EH (cell line): Measurements from ENCODE around the gene CADM1.
A peak's percentile ranks its signal among the peaks of the same experiment; 100 is the strongest.

Experiments
- DNase-seq: peaks from one replicate; pipeline ENCODE4 v3.0.0-alpha.2; 2015; ENCODE audit warnings: low read depth

CADM1 gene

DNA sequence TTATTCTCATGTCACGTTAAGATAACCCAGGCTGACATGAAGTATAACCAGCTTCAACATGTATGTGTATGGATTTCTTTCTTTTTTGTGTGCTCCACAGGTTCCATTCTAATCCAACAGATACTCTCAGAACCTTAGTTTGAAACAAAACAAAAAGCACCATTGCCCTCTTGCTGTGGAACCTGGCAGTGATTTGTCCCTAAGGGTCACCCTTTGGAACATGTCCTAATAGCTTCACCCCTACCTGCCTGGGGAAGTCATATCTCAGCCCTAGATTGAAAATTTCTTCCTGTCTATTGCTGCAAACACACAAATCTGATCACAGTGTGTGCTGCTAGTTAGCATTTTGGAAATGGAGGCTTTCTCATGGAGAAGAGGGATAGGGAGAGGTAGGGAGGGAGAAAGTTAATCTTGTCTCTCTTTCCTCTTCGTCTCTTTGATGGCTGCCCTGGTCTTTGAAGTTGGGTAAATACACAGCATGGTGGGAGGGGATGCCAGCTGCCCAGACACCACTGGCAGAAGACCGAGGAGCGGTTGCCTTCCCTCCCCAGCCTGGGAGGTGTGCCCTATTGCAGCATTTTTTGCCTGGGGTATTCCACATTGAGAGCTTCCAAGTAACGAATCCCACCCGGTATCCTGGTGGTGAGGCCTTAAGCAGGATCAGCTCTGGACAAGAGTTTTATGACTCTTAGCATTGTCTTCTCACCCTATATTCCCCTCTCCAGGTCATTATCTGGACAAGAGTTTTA, 11.6 kb upstream of the CADM1 start:
- no peak for DNase-seq

DNA sequence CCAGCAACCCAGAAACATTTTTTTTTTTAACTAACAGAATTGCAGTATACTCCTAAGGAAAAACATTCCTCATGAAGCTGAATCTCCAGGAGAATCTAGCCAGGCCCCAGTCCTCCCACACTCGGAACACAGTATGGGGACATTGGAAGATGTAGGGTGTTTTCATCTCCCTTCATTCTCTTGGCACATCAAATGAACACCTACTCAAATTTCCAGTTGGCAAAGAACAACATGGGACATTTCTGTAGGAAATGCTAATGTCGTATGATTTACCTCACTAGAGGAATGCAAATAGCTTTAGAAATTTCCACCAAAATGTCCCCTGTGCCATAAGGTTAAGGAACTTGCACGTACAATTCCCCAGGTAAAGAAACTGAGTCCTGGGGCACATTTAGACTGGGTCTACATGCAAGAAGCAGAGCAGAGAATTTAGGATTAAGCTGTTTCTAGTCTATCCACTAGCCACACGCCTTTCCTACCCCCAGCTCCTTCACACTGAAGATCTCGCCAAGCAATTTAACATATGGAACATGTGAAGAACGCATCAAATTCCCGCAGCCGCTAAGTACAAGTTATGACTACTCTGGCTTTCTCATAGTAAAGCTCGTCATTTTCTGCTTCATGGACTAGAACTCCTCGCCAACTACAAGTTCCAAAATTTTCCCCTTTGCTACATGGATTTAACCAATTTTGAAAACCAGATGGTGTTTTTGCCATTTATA, 2.9 kb upstream of the CADM1 start:
- no peak for DNase-seq

GRCh38 chr11:115505175-115505574, 960 bp upstream of the CADM1 start:
- DNase-seq, result no peak

DNA sequence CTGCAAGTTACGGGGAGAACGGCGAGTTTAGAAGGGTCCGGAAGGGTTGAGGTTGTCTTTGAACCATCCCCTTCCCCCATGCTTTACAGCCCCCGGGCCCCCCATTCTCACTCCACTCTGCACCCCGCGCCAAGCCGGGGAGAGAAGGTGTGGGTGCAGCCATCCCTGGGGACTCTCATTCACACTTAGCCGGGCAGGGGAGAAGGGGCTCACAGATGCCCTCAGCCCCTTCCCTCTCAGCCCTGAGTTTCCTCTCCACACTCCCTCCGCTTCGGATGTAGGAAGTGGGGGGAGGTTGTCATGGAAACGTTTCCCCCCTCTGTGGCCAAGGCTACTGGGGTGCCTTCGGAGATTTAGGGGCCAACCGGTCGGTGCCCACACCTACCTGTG, 334 bp downstream of the CADM1 start:
- DNase-seq, result no peak

- peak; percentile 73 for DNase-seq
Measured at GRCh38 chr11:115503083-115503885, 931 bp downstream of the CADM1 start.

DNA sequence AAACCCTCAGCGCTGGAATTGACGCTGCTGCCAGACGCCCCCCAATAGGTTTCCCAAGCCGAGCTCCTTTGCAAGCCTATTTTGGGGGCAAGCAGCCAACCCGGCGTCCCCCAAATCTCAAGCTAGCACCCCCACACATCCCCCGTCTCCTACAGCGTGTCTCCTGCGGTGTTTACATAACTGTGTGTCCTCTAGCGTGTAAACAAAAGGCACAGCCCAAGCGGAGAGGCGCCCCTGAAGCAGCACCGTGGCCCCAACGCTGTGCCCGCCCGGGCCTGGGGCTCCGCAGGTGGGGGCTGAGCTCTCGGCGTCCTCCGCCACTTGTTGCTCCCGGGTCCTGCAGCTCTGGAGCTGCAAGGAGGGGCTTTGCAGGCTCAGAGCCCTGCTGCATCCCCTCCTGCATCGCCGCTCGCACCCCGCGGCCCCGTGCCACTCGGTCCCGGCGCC, 1.6 kb downstream of the CADM1 start:
- no peak for DNase-seq

- DNase-seq, result peak; percentile 2
Measured at GRCh38 chr11:115501893-115502589, 2.2 kb downstream of the CADM1 start.

- DNase-seq, result no peak
Measured at GRCh38 chr11:115501502-115501892, 2.7 kb downstream of the CADM1 start.

DNA sequence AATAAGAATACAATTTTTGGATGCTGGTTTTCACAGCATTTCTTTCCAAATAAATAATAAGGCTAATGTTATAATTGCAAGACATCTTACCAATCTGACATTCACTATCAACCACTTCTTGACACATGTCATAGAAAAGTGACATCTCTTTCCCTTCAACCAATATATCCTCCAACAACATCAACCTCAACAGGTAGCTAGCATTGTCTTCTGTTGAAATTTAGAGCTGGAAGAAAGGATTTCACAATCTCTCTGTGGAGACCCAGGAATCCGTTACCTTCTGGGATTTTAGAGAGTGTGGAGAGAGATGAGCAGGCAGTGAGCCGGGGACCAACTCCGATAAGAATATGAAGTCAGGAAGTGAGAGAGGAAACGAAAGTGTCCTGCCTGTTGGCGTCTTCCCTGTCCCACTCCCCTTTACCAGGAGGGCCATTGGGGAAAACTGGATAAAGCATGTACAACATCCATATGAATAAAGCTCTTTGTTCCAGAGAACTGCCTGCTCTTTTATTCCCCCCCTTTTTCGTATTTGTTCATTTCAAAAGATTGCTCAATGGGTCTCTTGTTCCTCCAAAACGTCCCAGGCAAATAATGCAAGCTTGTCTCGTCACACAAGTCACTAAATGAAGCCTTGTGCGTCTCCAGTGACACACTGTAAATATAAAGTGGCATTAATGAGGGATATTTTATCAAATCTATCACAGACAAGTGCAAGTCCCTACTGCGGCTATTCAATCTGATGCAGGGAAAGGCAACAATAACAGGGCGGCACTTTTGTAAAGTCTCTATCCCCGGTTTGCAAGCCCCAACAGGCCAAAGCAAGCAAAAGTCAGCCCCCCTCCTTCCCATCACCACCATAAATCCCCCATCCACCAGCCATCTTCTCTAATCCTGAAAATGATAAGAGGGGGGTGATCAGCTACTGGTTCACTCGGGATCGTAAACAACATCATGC, 3.4 kb downstream of the CADM1 start:
- DNase-seq, result no peak

DNA sequence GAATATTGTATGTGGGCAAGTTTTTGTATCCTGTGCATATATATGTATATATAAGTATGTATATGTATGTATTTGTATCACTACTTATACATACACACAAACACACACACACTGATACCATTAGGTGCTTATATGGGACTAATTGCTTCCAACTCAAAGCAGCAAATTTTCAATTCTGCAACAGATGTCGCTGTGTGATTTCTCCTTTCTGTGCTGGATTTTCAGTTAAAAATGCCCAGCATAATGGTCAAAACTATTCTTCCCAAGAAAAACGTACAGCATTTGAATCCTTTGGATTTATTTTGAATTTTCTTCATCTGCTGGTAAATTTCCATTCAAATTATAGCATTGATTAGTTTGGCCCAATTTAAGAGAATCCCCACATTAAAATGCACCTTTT, 4.3 kb downstream of the CADM1 start:
- DNase-seq, result no peak

DNA sequence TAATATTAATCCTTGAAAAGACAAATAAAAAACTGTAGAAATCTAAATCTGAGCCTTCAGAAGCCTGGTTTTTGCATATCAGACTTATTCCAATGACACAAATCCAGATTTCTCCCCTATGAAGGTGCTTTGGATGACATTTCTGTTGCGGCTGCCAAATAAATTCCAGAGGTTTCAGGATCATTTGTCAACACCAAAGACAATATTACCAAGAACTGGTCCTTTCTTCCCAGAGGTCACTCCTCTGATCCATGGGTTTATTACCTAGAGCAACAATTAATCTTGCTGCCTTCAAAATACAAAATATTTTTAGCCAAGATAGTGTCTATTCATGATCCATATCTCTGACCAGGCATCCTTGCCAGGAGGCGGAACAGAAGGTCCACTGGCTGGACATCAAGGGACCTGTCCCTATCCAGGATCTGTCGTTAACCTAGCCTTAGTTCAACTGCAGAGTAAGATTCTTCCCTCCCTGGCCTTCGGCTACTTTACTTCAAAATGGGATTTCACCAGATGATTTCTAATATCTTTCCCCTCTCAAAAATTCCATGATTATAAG, 4.9 kb downstream of the CADM1 start:
- DNase-seq, result no peak

DNA sequence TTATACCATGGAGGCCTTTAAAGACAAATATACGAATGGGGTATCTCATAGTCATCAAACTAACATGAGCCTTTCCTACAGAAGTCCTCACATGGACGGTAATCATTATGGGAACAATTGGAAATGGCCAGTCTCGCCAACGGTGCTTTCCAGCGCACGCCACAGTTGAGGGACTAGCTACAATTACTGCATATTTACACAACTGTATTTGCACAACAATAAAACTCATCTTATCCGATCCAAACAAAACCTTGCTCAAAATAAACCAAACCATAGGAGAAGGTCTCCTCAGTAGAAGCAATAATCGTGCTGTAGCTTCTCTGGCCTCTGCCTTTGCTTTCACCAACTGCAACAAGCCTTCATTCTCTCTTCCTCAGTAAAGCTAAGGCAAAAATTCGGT, 5.9 kb downstream of the CADM1 start:
- DNase-seq, result no peak

DNA sequence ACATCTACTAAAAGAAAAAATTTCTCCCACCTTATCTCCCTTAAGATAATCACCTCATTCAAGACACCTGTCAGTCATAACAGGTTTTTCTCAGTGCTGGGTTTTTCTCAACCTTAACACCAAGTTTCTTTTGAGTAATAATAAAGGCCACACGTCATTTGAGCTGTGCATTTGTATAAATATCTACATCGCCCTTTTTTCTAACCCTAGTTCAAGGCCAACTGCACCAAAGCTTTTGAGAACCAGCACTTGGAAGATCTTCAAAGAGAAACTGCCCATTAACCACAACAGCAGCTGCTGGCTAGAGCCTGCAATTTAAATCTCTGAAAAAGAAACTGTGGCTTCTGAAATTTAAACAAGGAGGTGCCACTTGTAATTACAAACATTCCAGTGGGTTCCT, 6.9 kb downstream of the CADM1 start:
- no peak for DNase-seq

- no peak for DNase-seq
Measured at GRCh38 chr11:115496892-115497291, 7.3 kb downstream of the CADM1 start.

DNA sequence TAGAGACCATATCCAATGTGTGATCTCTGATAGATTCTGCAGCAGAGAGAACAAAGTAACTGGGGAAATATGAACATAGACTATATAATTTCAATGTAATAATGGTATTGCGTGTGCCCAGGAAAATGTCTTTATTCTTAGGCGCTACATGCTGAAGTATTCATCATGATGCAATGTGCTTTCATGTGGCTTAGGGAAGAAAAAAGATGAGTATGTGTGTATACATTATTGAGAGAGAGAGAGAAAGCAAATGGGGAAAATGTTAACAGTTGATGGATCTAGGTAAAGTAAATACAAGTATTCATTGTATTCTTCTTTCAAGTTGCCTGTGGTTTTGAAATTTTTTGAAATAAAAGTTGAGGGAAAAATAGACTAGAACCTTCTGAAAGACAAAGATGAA, 10.3 kb downstream of the CADM1 start:
- no peak for DNase-seq

DNA sequence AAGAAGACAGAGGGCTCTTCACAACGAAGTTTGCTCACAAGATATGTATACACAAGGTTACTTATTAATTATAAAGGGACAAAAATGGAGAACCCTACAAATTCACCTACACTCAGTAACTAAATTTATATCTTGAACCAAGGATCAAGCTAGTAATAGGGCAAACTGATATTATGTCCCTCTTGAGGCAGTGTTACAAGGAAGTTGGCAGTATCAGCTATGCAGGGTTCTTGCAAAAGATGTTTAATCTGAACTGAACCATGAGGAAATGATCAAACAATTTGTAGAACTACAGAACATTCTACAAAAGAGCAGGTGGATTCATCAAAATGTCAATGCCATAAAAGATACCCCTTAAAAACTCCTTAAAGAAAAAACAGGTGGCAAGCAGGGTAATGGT, 10.7 kb downstream of the CADM1 start:
- DNase-seq, result no peak

DNA sequence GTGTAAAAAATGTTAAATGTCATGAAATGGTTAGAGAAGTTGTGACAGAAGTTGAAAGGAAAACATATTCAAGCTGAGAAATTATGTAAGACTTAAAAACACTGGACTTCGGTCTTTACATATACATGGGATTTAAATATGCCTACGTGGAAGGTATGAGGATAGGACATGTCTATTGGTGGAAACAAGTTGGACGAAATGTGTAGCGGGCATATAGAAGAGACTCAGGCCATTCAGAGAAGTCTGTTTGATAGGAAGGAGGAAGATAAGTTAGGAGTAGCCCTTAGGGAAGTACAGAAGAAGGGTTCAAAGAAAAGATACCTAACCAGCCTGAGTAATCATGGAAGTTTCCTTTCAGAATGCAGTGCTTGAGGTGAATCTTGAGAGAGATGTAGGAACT, 14.7 kb downstream of the CADM1 start:
- no peak for DNase-seq

- DNase-seq, result peak; percentile 89
Measured at GRCh38 chr11:115488945-115489344, 15.3 kb downstream of the CADM1 start.

DNA sequence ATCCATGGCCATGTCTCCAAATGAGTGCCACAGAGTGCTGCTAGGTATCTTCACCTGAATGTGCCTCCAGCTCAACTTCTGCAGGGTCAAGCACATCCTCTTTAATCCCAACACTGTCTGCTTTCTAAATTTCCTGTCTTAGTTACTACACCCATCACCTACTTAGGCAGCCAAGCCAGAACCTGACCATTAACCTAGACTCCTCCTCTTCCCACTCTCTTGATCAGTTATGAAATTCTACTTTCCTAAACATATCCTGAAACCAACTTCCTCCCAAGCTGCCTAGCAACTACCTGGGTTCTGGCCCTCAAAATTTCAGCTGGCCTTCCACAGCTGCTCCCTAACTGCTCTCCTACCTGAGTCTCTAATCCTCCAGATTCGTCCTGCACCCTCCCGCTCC, 22.7 kb downstream of the CADM1 start:
- DNase-seq, result no peak

DNA sequence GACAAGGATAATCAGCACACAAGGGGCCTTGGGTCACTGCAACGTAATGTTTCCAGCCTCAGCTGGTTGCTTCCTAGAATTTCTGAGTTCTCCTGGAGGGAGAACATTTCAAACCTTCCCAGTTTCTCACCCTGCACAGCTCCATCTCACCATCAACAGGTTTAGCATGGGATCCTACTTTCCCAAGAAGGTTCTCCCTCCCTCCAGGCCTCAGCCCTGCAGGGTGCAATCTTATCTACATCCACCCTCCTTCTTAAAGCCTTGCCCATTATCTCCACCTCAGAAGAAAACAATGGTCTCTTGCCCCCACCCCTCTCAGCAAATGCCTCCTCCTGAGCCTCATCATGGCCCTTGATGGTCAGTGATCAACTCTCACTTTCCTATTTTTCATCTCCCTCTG, 23.6 kb downstream of the CADM1 start:
- no peak for DNase-seq

GRCh38 chr11:115477410-115477809, 26.8 kb downstream of the CADM1 start:
- no peak for DNase-seq
